ENCODE measurements around the gene PLXNC1. TPM values are rescaled to one million over a fixed set of nuclear protein-coding genes. Genes with fewer than 3 reads are reported as not detected.

The PLXNC1 gene
- total RNA-seq, 2 experiments from 2014 or later: 5.7 to 6.2 TPM

DNA sequence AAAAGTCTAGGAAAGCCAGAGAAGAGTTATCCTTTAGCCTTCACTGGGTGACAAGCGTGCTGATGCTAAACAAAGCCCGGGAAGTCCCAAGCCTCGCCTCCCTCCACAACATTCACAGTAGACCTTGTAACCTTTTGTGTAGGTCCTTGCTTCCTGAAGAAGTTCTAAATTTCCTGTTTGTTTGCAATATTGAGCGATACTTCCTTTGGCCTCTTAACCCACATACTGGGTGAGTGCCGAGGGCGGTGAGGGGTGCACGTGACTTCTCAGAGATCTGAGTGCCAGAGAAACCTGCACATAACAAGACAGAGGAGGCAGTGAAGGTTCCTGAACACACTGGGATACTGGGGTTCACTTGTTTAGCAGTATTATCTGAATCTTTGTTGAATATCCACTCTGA is 134.3 kb downstream of the PLXNC1 start:
- Mint-ChIP-seq H3K4me1 (ENCODE audit: low read depth) (peaks cover 26% of the 10 kb centered on the region), H3K4me3 (peak overlapping the region; percentile 25), H3K27me3 (no peaks in the 10 kb centered on the region), H3K36me3 (peaks cover 19% of the 10 kb centered on the region), H3K27ac (peak overlapping the region; percentile 59), H3K9me3 (no peaks in the 10 kb centered on the region)
- ChIA-PET CTCF (no interaction called here), POLR2A (no interaction called here)
- peak; percentile 68 for DNase-seq
- intact Hi-C loops (cut with micrococcal nuclease): loop anchor here (1.0 to 2.0 kb wide), 2 partner anchors 11 to 22 kb away; no protein-coding TSS in a partner anchor

DNA sequence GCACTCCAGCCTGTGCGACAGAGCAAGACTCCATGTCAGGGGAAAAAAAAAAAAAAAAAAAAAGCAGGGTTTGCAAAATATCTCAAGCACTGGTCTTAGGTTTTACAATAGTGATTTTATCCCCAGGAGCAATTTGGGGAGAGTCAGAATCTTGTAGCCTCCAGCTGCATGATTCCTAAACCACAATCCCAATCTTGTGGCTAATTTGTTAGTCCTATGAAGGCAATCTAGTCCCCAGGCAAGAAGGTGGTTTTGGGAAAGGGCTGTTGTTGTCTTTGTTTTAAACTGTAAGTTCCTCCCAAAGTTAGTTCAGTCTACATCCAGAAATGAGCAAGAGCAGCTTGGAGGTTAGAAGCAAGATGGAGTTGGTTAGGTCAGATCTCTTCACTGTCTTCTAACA is 135.7 kb downstream of the PLXNC1 start:
- Mint-ChIP-seq H3K4me1 (ENCODE audit: low read depth) (peaks cover 26% of the 10 kb centered on the region), H3K36me3 (peaks cover 22% of the 10 kb centered on the region), H3K27me3 (no peaks in the 10 kb centered on the region), H3K4me3 (no peak overlapping the region), H3K27ac (no peak overlapping the region), H3K9me3 (no peaks in the 10 kb centered on the region)
- intact Hi-C loops (cut with micrococcal nuclease): no loop called here
- CTCF ChIA-PET: interaction anchor here (0.6 kb wide), 1 partner anchor 140 kb away, joined by 3 read pairs; no protein-coding TSS in a partner anchor
- POLR2A ChIA-PET: no interaction called here
- no peak for DNase-seq

DNA sequence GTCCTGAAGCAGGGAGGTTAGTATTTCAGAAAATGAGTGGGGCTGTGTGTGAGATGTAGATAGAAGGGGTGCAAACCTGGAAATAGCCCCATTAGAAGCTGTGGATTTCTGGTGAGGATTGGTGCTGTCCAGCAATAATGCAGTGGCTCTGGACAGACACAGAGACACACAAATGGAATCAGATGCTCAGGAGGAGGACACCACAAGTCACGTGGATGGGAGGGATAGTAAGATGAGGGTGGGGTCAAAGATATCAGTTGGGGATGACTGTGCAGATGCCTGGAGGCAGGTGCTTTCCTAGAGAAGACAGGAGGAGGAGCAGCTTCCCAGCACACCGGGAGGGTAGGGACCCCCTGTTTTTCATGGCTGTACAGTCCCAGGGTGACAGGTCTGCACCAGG is 136.5 kb downstream of the PLXNC1 start:
- Mint-ChIP-seq H3K27me3 (no peaks in the 10 kb centered on the region), H3K4me3 (no peak overlapping the region), H3K36me3 (peaks cover 20% of the 10 kb centered on the region), H3K27ac (no peak overlapping the region), H3K9me3 (no peaks in the 10 kb centered on the region), H3K4me1 (ENCODE audit: low read depth) (peaks cover 26% of the 10 kb centered on the region)
- no peak for DNase-seq
- intact Hi-C loops (cut with micrococcal nuclease): no loop called here
- ChIA-PET CTCF (no interaction called here), POLR2A (no interaction called here)

DNA sequence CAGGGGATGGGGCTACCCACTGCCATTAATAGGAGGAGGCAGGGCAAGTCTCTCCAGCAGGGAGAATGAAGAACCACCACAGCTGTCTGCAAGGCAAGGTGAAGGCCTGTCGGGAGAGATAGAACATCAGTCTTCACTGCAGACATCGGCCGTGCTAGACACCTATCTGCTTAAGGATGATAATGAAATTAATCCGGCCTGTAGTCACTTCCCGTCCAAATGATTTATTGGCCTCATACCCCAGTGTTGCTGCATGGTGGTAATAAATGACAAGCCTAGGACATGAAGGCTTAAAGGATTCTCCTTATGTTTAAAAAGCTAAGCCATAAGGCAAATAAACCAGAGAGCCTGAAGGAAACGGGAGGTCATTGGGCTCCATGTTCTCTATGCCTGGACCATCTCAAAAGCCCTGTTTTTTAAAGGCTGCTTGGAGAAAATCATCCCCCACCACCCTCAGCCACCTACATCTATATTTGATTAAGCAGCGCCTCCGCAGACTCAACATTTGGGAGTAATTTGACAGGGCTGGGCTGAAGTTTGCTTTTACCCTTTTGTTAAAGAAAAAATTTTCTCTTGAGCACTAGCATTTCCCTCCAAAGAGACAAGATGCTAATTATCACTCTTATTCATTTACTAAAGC is 137.7 kb downstream of the PLXNC1 start:
- Mint-ChIP-seq H3K4me1 (ENCODE audit: low read depth) (peaks cover 26% of the 10 kb centered on the region), H3K9me3 (no peaks in the 10 kb centered on the region), H3K27ac (no peak overlapping the region), H3K27me3 (no peaks in the 10 kb centered on the region), H3K36me3 (peaks cover 13% of the 10 kb centered on the region), H3K4me3 (no peak overlapping the region)
- intact Hi-C loops (cut with micrococcal nuclease): no loop called here
- ChIA-PET POLR2A (no interaction called here), CTCF (no interaction called here)
- DNase-seq: no peak

DNA sequence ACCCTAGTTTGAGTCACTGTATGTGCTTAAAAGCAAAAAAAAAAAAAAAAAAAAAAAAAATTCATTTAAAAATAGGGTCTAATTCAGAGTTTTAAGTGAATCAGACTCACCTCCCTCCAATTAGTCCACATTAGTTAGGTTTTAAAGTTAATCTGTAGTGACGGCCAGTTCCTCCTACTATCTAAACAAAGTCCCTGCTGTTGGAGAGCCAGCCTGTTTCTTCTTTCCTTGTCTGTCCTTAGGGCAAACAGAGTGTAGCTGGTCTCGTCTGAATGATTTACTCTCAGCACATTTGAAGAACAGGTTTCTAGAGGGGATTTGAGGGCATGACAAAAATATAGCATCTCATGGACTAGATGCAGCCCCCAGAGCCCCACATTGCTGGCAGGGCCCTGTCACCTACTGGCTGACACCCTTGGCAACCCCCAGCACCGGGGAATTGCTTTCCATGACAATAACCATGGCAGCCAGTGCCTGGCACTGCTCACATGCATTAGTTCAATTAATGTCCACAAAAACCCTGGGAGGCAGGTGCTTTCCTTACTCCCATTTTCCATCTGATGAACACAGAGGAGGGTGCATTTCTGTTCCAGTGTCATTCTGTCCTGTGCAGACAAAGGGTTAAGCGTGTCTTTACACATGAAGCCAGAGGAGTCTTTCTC is 138.3 kb downstream of the PLXNC1 start:
- intact Hi-C loops (cut with micrococcal nuclease): no loop called here
- ChIA-PET POLR2A (no interaction called here), CTCF (no interaction called here)
- peaks cover 13% of the 10 kb centered on the region for H3K36me3 Mint-ChIP-seq
- no peaks in the 10 kb centered on the region for H3K9me3 Mint-ChIP-seq
- H3K27ac Mint-ChIP-seq: no peak overlapping the region
- H3K27me3 Mint-ChIP-seq: no peaks in the 10 kb centered on the region
- H3K4me3 Mint-ChIP-seq: no peak overlapping the region
- no peak for DNase-seq
- H3K4me1 Mint-ChIP-seq (ENCODE audit: low read depth): peaks cover 24% of the 10 kb centered on the region

DNA sequence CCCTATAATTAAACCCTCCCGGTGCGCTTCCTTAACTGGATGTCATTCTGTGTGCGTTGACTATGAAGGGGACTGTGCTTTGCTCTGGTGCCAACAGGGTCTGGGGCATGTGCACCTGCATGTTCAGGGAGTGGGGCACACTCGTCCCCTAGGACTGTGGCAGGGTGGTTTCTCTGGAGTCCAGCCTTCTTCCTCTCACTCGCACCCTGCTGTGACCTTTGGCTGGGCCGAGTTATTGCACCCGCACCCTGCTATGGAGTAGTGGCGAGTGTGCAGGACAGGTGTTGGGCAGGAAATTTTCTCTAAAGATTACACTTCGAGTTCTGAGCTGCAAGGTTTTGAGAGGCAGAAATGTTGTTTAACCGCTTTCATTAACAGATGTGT is 138.9 kb downstream of the PLXNC1 start:
- CTCF ChIA-PET: no interaction called here
- Mint-ChIP-seq H3K9me3 (no peaks in the 10 kb centered on the region), H3K4me3 (no peak overlapping the region), H3K27me3 (no peaks in the 10 kb centered on the region), H3K4me1 (ENCODE audit: low read depth) (peaks cover 18% of the 10 kb centered on the region), H3K36me3 (peaks cover 15% of the 10 kb centered on the region), H3K27ac (no peak overlapping the region)
- POLR2A ChIA-PET: no interaction called here
- intact Hi-C loops (cut with micrococcal nuclease): no loop called here
- no peak for DNase-seq

DNA sequence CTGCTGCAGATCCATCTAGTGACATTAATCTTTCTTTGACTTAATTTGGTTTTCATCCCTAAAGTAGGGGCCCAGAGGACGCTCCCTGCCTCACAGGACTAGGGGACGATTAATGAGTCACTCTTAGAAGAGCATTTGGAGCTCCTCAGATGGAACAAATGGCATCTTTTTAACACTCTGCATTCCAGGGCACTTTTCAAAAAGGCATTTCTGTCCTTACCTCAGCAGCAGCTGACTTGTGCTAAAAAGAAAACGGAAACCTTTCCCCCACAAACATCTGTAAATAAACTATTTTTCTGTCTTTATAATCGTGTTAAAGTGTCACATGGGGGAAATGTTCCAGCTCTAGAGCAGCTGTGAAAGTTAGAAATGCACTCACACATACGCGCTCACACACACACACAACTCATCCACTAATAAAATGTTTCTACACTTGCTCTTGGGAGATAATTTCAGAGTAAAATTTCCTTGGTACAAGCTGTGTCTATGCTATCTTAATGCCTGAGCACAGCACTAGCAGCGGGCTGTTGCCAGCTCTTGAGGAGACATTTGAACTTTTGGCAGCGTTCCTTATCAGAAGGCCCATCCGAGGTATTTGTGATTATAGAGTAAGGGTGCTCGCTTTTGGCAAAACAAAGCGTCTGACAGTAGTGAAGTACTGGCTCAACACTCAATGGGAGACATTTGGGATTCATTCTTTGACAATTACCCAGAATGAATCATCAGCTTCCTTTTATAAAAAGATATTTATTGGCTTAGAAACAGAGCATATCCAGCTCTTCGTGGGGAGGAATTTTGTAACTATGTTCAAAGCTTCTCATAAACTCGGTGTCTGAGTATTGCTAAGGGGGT is 141.3 kb downstream of the PLXNC1 start:
- Mint-ChIP-seq H3K27ac (no peak overlapping the region), H3K4me3 (no peak overlapping the region), H3K27me3 (no peaks in the 10 kb centered on the region), H3K36me3 (peaks cover 14% of the 10 kb centered on the region), H3K4me1 (ENCODE audit: low read depth) (no peaks in the 10 kb centered on the region), H3K9me3 (no peaks in the 10 kb centered on the region)
- POLR2A ChIA-PET: interaction anchor here (1.6 kb wide), 1 partner anchor 19 kb away, joined by 3 read pairs; no protein-coding TSS in a partner anchor
- intact Hi-C loops (cut with micrococcal nuclease): no loop called here
- no peak for DNase-seq
- CTCF ChIA-PET: interaction anchor here (1.3 kb wide), 1 partner anchor 9 kb away, joined by 3 read pairs; no protein-coding TSS in a partner anchor

GRCh38 chr12:94290353-94290752 is 142.0 kb downstream of the PLXNC1 start:
- CTCF ChIA-PET: interaction anchor here (1.3 kb wide), 1 partner anchor 9 kb away, joined by 3 read pairs; no protein-coding TSS in a partner anchor
- Mint-ChIP-seq H3K36me3 (peaks cover 19% of the 10 kb centered on the region), H3K4me3 (no peak overlapping the region), H3K27me3 (no peaks in the 10 kb centered on the region), H3K9me3 (no peaks in the 10 kb centered on the region), H3K4me1 (ENCODE audit: low read depth) (no peaks in the 10 kb centered on the region), H3K27ac (no peak overlapping the region)
- no peak for DNase-seq
- POLR2A ChIA-PET: interaction anchor here (1.6 kb wide), 1 partner anchor 19 kb away, joined by 3 read pairs; no protein-coding TSS in a partner anchor
- intact Hi-C loops (cut with micrococcal nuclease): no loop called here

DNA sequence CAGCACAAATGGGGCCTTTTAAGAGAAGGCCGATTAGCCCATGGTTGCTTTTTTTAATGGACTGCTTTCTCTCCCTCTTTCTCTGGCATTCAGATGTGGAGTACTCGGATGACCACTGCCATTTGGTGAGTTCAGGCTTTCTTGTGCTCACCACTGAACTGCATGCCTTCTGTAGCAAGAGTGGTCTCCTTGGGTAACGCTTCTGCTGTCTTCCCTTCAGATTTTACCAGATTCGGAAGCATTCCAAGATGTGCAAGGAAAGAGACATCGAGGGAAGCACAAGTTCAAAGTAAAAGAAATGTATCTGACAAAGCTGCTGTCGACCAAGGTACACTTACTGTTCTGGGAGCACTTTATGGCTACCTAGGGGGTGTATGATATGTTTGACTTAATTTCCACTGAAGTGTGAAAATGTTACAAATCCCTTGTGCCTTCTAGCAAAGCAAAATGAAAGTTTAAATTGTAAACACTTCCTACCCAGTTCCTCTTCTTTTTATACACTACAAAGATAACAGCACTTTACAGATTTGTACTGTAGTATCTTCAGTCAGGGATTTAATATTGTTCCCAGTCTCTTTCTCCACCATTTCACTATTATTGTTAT is 148.8 kb downstream of the PLXNC1 start:
- Mint-ChIP-seq H3K36me3 (peaks cover 46% of the 10 kb centered on the region), H3K27me3 (no peaks in the 10 kb centered on the region)
- intact Hi-C loops (cut with micrococcal nuclease): no loop called here

GRCh38 chr12:94297876-94298505 is 149.6 kb downstream of the PLXNC1 start:
- H3K27me3 Mint-ChIP-seq: no peaks in the 10 kb centered on the region
- intact Hi-C loops (cut with micrococcal nuclease): no loop called here
- CTCF ChIA-PET: interaction anchor here (1.3 kb wide), 1 partner anchor 7 kb away, joined by 3 read pairs; no protein-coding TSS in a partner anchor

More for the DNA sequence above, 148.8 kb downstream of the PLXNC1 start:
- no peak overlapping the region for H3K4me3 Mint-ChIP-seq
- no peaks in the 10 kb centered on the region for H3K4me1 Mint-ChIP-seq (ENCODE audit: low read depth)
- ChIA-PET POLR2A (no interaction called here), CTCF (interaction anchor here (0.5 to 0.6 kb wide), 2 partner anchors 53 to 795 kb away, joined by 3 read pairs; no protein-coding TSS in a partner anchor)
- no peak for DNase-seq
- no peak overlapping the region for H3K27ac Mint-ChIP-seq
- no peaks in the 10 kb centered on the region for H3K9me3 Mint-ChIP-seq

DNA sequence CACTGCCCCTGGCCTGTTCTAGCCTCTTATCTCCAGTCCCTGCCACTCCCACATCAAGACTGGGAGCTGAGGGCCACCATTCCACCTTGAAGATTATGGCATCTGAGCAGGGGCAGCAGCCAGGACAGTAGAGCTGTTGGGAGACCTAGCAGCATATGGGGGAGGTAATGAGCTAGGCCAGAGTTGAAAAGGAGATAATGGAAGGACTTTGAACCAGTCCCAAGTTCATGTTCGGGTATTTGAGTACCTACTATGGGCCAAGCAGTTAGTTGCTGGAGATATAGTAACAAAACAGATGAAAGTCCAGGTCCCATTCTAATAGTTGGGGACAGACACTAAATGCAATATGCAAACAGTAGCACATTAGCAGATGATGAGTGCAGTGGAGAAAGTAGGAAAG is 151.5 kb downstream of the PLXNC1 start:
- ChIA-PET POLR2A (no interaction called here), CTCF (no interaction called here)
- Mint-ChIP-seq H3K36me3 (peaks cover 63% of the 10 kb centered on the region), H3K4me3 (no peak overlapping the region), H3K27ac (no peak overlapping the region), H3K27me3 (no peaks in the 10 kb centered on the region), H3K9me3 (no peaks in the 10 kb centered on the region), H3K4me1 (ENCODE audit: low read depth) (peaks cover 8% of the 10 kb centered on the region)
- DNase-seq: no peak
- intact Hi-C loops (cut with micrococcal nuclease): loop anchor here (10.0 kb wide), 1 partner anchor 345 kb away; no protein-coding TSS in a partner anchor

More at GRCh38 chr12:94297876-94298505, 149.6 kb downstream of the PLXNC1 start:
- Mint-ChIP-seq H3K4me3 (no peak overlapping the region), H3K36me3 (peaks cover 53% of the 10 kb centered on the region), H3K9me3 (no peaks in the 10 kb centered on the region), H3K4me1 (ENCODE audit: low read depth) (peaks cover 3% of the 10 kb centered on the region), H3K27ac (no peak overlapping the region)
- POLR2A ChIA-PET: interaction anchor here (0.9 kb wide), 1 partner anchor 28 kb away, joined by 3 read pairs; no protein-coding TSS in a partner anchor
- DNase-seq: no peak

Data from activated CD4-positive, alpha-beta memory T cell treated with anti-CD3 and anti-CD28 coated beads for 36 hours (primary cell).